ENCODE measurements around the gene MPI. TPM values are rescaled to one million over a fixed set of nuclear protein-coding genes. Genes with fewer than 3 reads are reported as not detected.
"Not testable (repeated sequence)": the region's sequence is repeated elsewhere in the genome, so short reads cannot be mapped to it uniquely, and the experiment has no call there.

The MPI gene
- total RNA-seq, 2 experiments from 2014 or later: 56.4 to 60.0 TPM

DNA sequence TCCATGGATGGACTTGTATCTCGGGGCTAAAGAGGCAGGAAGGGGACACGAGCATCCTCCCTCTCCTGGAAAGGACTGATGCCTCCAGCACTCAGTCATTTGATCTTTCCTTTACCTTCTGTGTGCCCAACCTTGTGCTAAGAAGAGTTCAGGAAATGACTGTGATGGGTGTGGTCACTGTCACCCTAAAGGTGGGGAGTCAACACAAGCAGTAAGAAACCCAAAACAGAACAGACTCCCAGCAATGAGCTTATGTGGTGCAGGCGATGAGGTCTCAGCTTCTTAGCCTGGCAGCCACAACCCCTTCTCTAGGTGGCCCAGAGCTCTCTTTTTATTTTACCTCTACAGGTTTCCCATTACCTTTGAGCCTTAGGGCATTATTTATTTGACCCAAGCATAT is 3.8 kb downstream of the MPI start:
- Mint-ChIP-seq H3K36me3 (peaks cover 22% of the 10 kb centered on the region), H3K4me1 (ENCODE audit: low read depth) (peaks cover 43% of the 10 kb centered on the region), H3K4me3 (no peak overlapping the region)

DNA sequence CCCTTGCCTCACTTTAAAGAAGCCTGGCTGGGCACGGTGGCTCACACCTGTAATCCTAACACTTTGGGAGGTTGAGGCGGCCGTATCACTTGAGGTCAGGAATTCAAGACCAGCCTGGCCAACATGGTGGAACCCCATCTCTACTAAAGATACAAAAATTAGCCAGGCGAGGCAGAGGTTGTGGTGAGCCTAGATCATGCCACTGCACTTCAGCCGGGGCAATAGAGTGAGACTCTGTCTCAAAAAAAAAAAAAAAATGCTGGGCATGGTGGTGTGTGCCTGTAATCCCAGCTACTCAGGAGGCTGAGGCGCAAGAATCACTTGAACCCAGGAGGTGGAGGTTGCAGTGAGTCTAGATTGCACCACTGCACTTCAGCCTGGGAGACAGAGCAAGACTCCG is 4.5 kb downstream of the MPI start:
- H3K4me3 Mint-ChIP-seq, H3K9me3 Mint-ChIP-seq, H3K27me3 Mint-ChIP-seq, DNase-seq, H3K27ac Mint-ChIP-seq: not testable (repeated sequence)
- intact Hi-C loops (cut with micrococcal nuclease): loop anchor here (5.0 kb wide), 2 partner anchors 52 to 107 kb away; partner anchors contain the start of gene ULK3
- CTCF ChIA-PET: interaction anchor here (0.6 to 3.9 kb wide), 3 partner anchors 7 to 169 kb away, joined by 3 to 32 read pairs (median 5); partner anchors contain the start of gene CYP1A1
- Mint-ChIP-seq H3K4me1 (ENCODE audit: low read depth) (peaks cover 36% of the 10 kb centered on the region), H3K36me3 (peaks cover 22% of the 10 kb centered on the region)
- POLR2A ChIA-PET: interaction anchor here (1.2 kb wide), 1 partner anchor 8 kb away, joined by 5 read pairs; no protein-coding TSS in a partner anchor

More for the DNA sequence above, 3.8 kb downstream of the MPI start:
- DNase-seq: peak; percentile 47
- ChIA-PET CTCF (interaction anchor here (0.7 to 3.9 kb wide), 4 partner anchors 8 to 57 kb away, joined by 3 to 32 read pairs (median 4); partner anchors contain the start of gene FAM219B), POLR2A (interaction anchor here (1.0 to 2.0 kb wide), 4 partner anchors 8 to 29 kb away, joined by 3 to 8 read pairs (median 5); partner anchors contain the start of gene FAM219B)
- Mint-ChIP-seq H3K27me3 (no peaks in the 10 kb centered on the region), H3K27ac (peak overlapping the region; percentile 80), H3K9me3 (no peaks in the 10 kb centered on the region)
- intact Hi-C loops (cut with micrococcal nuclease): loop anchor here (1.0 to 5.0 kb wide), 3 partner anchors 8 to 106 kb away; partner anchors contain the start of gene ULK3

DNA sequence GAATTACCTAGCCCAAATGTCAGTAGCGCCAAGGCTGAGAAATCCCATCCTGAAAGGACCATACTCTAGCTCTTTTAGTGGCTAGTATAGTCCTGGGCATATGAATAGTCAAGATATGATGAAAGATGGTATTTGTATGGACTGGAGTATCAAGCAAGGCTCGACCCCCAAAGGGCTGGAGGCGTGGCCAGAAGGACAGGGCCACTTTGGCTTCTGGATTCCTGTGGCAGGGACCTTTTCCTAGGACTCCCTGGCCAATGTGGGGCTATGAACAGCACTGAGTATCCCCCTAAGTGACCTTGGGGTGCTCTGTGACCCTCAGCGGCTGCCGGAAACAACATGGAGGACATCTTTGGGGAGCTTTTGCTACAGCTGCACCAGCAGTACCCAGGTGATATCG is 6.0 kb downstream of the MPI start:
- Mint-ChIP-seq H3K36me3 (peaks cover 28% of the 10 kb centered on the region), H3K4me3 (no peak overlapping the region), H3K27ac (no peak overlapping the region), H3K4me1 (ENCODE audit: low read depth) (peaks cover 27% of the 10 kb centered on the region), H3K9me3 (no peaks in the 10 kb centered on the region), H3K27me3 (no peaks in the 10 kb centered on the region)
- intact Hi-C loops (cut with micrococcal nuclease): no loop called here
- ChIA-PET POLR2A (no interaction called here), CTCF (interaction anchor here (1.3 to 3.1 kb wide), 2 partner anchors 10 to 108 kb away, joined by 3 to 12 read pairs; partner anchors contain the start of gene FAM219B)
- no peak for DNase-seq

DNA sequence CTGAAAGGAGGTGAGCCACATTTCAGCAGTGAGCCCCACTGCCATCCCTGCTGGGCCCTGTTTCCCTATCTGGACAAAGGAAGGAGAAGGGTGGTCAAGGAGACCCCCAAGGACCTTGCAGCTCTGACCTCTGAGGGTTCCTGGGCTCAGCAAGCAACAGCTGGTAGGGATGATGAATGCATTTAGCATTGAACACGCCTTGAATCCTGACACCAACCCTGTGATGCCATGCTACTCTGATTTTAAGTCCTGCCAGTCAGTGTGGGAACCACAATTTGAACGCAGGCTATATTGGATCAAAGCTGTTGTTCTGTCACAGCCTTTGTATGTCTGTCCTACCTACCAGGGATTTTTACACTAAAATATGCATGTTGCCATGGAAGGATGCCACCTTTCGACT is 6.5 kb downstream of the MPI start:
- Mint-ChIP-seq H3K9me3 (no peaks in the 10 kb centered on the region), H3K36me3 (peaks cover 29% of the 10 kb centered on the region), H3K27me3 (no peaks in the 10 kb centered on the region), H3K27ac (no peak overlapping the region), H3K4me3 (no peak overlapping the region), H3K4me1 (ENCODE audit: low read depth) (peaks cover 23% of the 10 kb centered on the region)
- intact Hi-C loops (cut with micrococcal nuclease): no loop called here
- ChIA-PET CTCF (interaction anchor here (1.3 to 3.1 kb wide), 2 partner anchors 10 to 109 kb away, joined by 3 to 12 read pairs; partner anchors contain the start of gene FAM219B), POLR2A (interaction anchor here (2.1 kb wide), 1 partner anchor 10 kb away, joined by 10 read pairs; the partner anchor contains the start of gene FAM219B)
- no peak for DNase-seq

DNA sequence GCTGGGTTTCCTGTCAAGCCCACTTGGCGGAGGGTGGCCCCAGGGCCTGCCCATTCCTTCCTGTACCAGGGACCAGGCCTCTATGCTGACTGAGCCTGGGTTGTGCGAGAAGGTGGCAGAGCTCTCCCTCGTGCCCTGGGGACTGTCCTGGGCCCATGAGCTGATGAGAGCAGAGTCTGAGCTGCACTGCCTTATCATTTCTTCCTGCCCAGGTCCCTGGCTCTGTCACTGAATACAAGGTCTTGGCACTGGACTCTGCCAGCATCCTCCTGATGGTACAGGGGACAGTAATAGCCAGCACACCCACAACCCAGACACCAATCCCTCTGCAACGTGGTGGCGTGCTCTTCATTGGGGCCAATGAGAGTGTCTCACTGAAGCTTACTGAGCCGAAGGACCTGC is 7.5 kb downstream of the MPI start:
- peaks cover 23% of the 10 kb centered on the region for H3K4me1 Mint-ChIP-seq (ENCODE audit: low read depth)
- ChIA-PET POLR2A (interaction anchor here (1.2 to 2.1 kb wide), 3 partner anchors 9 to 53 kb away, joined by 4 to 10 read pairs (median 4); partner anchors contain the start of gene FAM219B), CTCF (interaction anchor here (1.0 to 3.1 kb wide), 3 partner anchors 9 to 128 kb away, joined by 3 to 12 read pairs (median 5); partner anchors contain the start of gene FAM219B)
- H3K4me3 Mint-ChIP-seq: no peak overlapping the region
- H3K9me3 Mint-ChIP-seq: no peaks in the 10 kb centered on the region
- no peak for DNase-seq
- intact Hi-C loops (cut with micrococcal nuclease): no loop called here
- peaks cover 27% of the 10 kb centered on the region for H3K36me3 Mint-ChIP-seq
- H3K27me3 Mint-ChIP-seq: no peaks in the 10 kb centered on the region
- H3K27ac Mint-ChIP-seq: peak overlapping the region; percentile 28

DNA sequence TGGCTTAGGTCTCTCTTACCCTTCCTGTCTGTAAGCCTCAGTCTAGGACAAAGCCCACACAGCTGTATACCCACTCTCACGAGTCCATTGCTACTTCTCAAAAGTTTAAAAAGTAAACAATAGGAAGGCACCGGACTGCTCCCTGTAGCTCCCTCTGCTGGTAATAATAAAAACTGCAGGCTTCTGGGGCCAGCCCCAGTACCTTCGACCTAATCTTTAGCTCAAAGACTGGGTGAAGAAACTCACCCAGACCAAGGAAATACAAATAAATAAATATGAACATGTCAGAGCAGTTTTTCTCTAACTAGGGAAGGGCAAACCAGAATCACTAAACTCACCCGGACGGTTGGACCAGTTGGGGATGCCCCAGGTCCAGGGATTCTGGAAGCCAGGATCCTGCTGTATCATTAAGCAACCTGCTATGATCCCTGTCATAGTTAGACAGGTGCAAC is 11.8 kb downstream of the MPI start:
- POLR2A ChIA-PET: interaction anchor here (0.7 to 2.2 kb wide), 7 partner anchors 8 to 124 kb away, joined by 3 to 5 read pairs (median 3); partner anchors contain the start of genes SCAMP2 and ULK3
- intact Hi-C loops (cut with micrococcal nuclease): loop anchor here (1.0 kb wide), 1 partner anchor 8 kb away; no protein-coding TSS in a partner anchor
- no peak overlapping the region for H3K4me3 Mint-ChIP-seq
- H3K27me3 Mint-ChIP-seq: no peaks in the 10 kb centered on the region
- peaks cover 29% of the 10 kb centered on the region for H3K36me3 Mint-ChIP-seq
- CTCF ChIA-PET: interaction anchor here (0.6 to 9.1 kb wide), 56 partner anchors 9 to 412 kb away, joined by 3 to 103 read pairs (median 5); partner anchors contain the start of genes C15orf39, COX5A, CPLX3 and CSK
- no peak overlapping the region for H3K27ac Mint-ChIP-seq
- DNase-seq: peak; percentile 73
- no peaks in the 10 kb centered on the region for H3K9me3 Mint-ChIP-seq
- H3K4me1 Mint-ChIP-seq (ENCODE audit: low read depth): peaks cover 27% of the 10 kb centered on the region

DNA sequence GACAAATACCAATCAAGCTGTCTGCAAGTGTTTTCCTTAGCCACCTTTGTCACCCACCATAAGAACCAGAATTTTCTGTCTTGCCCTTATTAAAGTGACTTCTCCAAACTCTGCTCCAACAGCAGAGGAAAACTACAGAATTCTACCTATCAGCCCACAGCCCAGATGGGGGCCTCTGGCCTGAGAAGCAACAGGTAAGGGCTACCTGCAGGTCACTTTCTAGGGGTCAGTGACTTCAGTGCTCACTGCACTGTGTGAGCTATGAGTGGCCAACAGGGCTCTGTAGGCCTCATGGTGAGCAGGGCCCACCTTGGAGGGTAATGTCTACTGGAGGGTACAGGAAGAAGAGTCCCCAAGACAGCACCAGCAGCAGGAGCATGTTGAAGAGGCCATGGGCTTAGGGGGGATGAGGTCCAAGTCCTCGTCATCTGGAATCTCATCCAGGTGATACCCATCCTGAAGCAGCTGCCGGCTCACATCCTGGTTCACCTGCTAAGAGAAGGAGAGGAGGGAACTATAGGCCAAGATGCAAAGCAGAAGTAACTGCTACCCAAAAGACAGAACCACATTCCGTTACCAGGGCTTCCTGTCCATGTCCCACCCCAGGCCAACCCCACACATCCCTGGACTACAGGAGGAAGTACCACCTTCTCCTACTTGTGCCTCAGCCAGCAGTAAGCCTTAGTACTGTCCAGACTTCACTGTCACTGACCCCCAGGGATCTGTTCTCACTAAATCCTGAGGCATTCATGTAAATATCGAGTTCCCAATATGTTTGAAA is 12.6 kb downstream of the MPI start:
- peaks cover 31% of the 10 kb centered on the region for H3K4me1 Mint-ChIP-seq (ENCODE audit: low read depth)
- DNase-seq: no peak
- no peak overlapping the region for H3K4me3 Mint-ChIP-seq
- H3K27ac Mint-ChIP-seq: no peak overlapping the region
- intact Hi-C loops (cut with micrococcal nuclease): no loop called here
- H3K36me3 Mint-ChIP-seq: peaks cover 28% of the 10 kb centered on the region
- no peaks in the 10 kb centered on the region for H3K27me3 Mint-ChIP-seq
- CTCF ChIA-PET: interaction anchor here (0.5 to 9.1 kb wide), 54 partner anchors 10 to 663 kb away, joined by 3 to 103 read pairs (median 5); partner anchors contain the start of genes C15orf39, COX5A, CPLX3 and CSK
- POLR2A ChIA-PET: interaction anchor here (0.7 to 2.2 kb wide), 6 partner anchors 9 to 125 kb away, joined by 3 to 5 read pairs (median 3); partner anchors contain the start of genes SCAMP2 and ULK3
- H3K9me3 Mint-ChIP-seq: no peaks in the 10 kb centered on the region

DNA sequence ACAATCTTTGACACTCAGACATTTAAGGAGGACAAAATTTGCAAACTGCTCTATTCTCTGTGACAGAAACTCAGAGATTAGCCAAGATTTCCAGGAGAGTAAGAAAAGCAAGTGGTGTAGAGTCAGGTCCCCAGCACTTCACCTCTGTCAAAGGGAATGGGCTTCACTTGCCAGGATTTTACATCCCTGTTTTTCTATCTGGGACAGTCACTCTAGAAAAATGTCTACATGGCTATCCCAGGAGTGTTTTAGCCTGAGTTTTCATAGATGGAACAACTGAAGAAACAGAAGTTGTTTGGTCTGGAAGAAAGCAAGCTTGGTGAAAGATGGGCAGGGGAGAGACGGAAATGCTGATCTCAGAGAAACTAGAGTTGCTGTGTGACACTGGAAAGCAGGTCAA is 13.8 kb downstream of the MPI start:
- H3K36me3 Mint-ChIP-seq: peaks cover 28% of the 10 kb centered on the region
- ChIA-PET POLR2A (interaction anchor here (1.2 kb wide), 1 partner anchor 34 kb away, joined by 3 read pairs; no protein-coding TSS in a partner anchor), CTCF (interaction anchor here (0.8 to 9.1 kb wide), 9 partner anchors 22 to 269 kb away, joined by 3 to 103 read pairs (median 10); partner anchors contain the start of gene ULK3)
- peaks cover 34% of the 10 kb centered on the region for H3K4me1 Mint-ChIP-seq (ENCODE audit: low read depth)
- H3K9me3 Mint-ChIP-seq: no peaks in the 10 kb centered on the region
- peak overlapping the region; percentile 40 for H3K27ac Mint-ChIP-seq
- no peak for DNase-seq
- intact Hi-C loops (cut with micrococcal nuclease): no loop called here
- no peak overlapping the region for H3K4me3 Mint-ChIP-seq
- no peaks in the 10 kb centered on the region for H3K27me3 Mint-ChIP-seq

DNA sequence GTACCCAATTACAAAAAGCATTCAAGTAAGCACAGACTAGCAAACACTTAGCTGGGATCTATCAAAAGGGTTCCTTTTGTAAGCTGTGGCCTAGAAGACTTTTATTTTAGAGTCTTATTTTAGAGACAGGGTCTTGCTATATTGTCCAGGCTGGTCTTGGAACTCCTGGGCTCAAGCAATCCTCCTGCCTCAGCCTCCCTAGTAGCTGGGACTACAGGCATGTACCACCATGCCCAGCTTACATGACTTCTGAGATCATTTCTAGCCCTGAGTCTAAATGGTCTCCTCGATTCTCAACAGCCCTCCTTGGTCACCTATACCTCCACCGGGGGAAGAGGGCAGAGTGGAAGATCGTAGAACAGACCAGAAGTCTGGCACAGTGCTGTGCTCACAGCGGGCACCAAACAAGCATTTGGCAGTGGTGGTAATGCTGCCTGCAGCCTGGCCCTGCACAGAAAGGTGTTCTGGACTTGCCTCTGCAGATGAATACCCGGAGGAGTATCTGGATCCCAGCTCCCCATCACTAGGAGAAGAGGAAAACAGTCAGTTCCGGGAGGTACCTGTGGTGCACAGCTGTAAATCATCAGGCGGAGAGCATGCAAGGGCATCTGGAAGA is 14.5 kb downstream of the MPI start:
- no peak for DNase-seq
- H3K4me1 Mint-ChIP-seq (ENCODE audit: low read depth): peaks cover 34% of the 10 kb centered on the region
- intact Hi-C loops (cut with micrococcal nuclease): no loop called here
- H3K27ac Mint-ChIP-seq: peak overlapping the region; percentile 40
- H3K9me3 Mint-ChIP-seq: no peaks in the 10 kb centered on the region
- H3K36me3 Mint-ChIP-seq: peaks cover 29% of the 10 kb centered on the region
- H3K4me3 Mint-ChIP-seq: no peak overlapping the region
- H3K27me3 Mint-ChIP-seq: no peaks in the 10 kb centered on the region
- ChIA-PET POLR2A (interaction anchor here (1.2 kb wide), 1 partner anchor 34 kb away, joined by 3 read pairs; no protein-coding TSS in a partner anchor), CTCF (interaction anchor here (0.8 to 9.1 kb wide), 9 partner anchors 8 to 270 kb away, joined by 3 to 103 read pairs (median 10); partner anchors contain the start of gene ULK3)

DNA sequence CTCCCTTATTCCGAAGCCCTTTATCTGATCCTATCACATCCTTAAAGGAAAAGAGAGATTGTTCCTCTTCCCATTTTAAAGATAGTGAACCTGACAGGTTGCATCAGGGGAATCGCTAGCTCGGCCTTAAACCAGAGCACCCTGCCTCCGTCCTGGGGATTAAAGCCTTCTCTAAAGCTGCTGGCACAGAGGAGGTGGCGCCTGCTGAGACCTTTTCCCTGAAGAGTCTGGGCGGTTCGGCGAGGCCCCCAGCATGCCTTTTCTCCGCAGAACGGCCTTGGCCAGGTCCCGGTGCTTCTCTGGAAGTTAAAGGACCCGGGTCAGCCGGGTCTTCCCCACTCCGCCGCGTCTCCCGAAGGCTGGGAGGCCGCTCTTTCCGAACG is 16.2 kb downstream of the MPI start:
- ChIA-PET POLR2A (interaction anchor here (0.7 to 2.2 kb wide), 11 partner anchors 9 to 462 kb away, joined by 3 to 10 read pairs (median 4); partner anchors contain the start of genes COX5A, CSK and ULK3), CTCF (interaction anchor here (0.6 to 9.1 kb wide), 22 partner anchors 10 to 309 kb away, joined by 3 to 103 read pairs (median 4); partner anchors contain the start of genes MPI, RPP25 and ULK3)
- H3K4me1 Mint-ChIP-seq (ENCODE audit: low read depth): peaks cover 34% of the 10 kb centered on the region
- intact Hi-C loops (cut with micrococcal nuclease): loop anchor here (1.0 to 5.0 kb wide), 3 partner anchors 33 to 61 kb away; partner anchors contain the start of gene SCAMP2
- H3K27ac Mint-ChIP-seq: peak overlapping the region; percentile 74
- peak; percentile 50 for DNase-seq
- H3K36me3 Mint-ChIP-seq: peaks cover 22% of the 10 kb centered on the region
- H3K27me3 Mint-ChIP-seq: no peaks in the 10 kb centered on the region
- no peaks in the 10 kb centered on the region for H3K9me3 Mint-ChIP-seq
- peak overlapping the region; percentile 99 for H3K4me3 Mint-ChIP-seq

All from activated CD4-positive, alpha-beta memory T cell treated with anti-CD3 and anti-CD28 coated beads for 36 hours (primary cell).